Parathyroid adenoma (tissue), 2 donors: Measurements from ENCODE around the gene NAP1L4.

ENCODE experiments used
- H2AFZ ChIP-seq: fragments of 300-600 bp; sonication (generic); one replicate; pipeline ENCODE4 v1.7.0; 2017; ENCODE audit warnings: antibody characterized with exemption, mild to moderate bottlenecking
- H3K27ac ChIP-seq: fragments of 300-600 bp; sonication (generic); one replicate; pipeline ENCODE4 v1.7.0; 2017
- H3K27me3 ChIP-seq: fragments of 300-600 bp; sonication (generic); one replicate; pipeline ENCODE4 v1.7.0; 2017; ENCODE audit warnings: low read length; ENCODE audit not compliant: control insufficient read depth, insufficient read depth
- H3K36me3 ChIP-seq: fragments of 300-600 bp; sonication (generic); one replicate; pipeline ENCODE4 v1.7.0; 2017; ENCODE audit warnings: low read length; ENCODE audit not compliant: control insufficient read depth, insufficient read depth
- H3K4me1 ChIP-seq: fragments of 300-600 bp; sonication (generic); one replicate; pipeline ENCODE4 v1.7.0; 2017; ENCODE audit warnings: control low read depth
- H3K4me2 ChIP-seq: fragments of 300-600 bp; sonication (generic); one replicate; pipeline ENCODE4 v1.7.0; 2017; ENCODE audit warnings: low read length
- H3K4me3 ChIP-seq: fragments of 300-600 bp; sonication (generic); one replicate; pipeline ENCODE4 v1.7.0; 2017; ENCODE audit warnings: low read depth, low read length
- H3K79me2 ChIP-seq: fragments of 300-600 bp; sonication (generic); one replicate; pipeline ENCODE4 v1.7.0; 2017; ENCODE audit warnings: control low read depth
- H3K9ac ChIP-seq: fragments of 300-600 bp; sonication (generic); one replicate; pipeline ENCODE4 v1.7.0; 2017; ENCODE audit warnings: mild to moderate bottlenecking
- H3K9me3 ChIP-seq: fragments of 300-600 bp; sonication (generic); one replicate; pipeline ENCODE4 v1.7.0; 2017; ENCODE audit warnings: low read length; ENCODE audit not compliant: control insufficient read depth
- CTCF ChIP-seq: fragments of 300-600 bp; sonication (generic); IDR thresholded peaks from one replicate; pipeline ENCODE4 v1.7.0; 2017; ENCODE audit warnings: antibody characterized with exemption, mild to moderate bottlenecking
- donor health status: primary hyperparathyroidism.

The NAP1L4 gene

GRCh38 chr11:2934611-2935239 is 57.4 kb downstream of the NAP1L4 start:
- no peak overlapping the region for H3K9ac ChIP-seq
- TF ChIP-seq CTCF, result no peak
- no peak overlapping the region for H2AFZ ChIP-seq
- H3K36me3 ChIP-seq, result no peaks in the 10 kb centered on the region
- H3K4me3 ChIP-seq, result no peak overlapping the region
- H3K4me1 ChIP-seq, result peaks cover 4% of the 10 kb centered on the region
- H3K79me2 ChIP-seq, result no peaks in the 10 kb centered on the region
- no peaks in the 10 kb centered on the region for H3K27me3 ChIP-seq
- no peaks in the 10 kb centered on the region for H3K9me3 ChIP-seq
- no peak overlapping the region for H3K27ac ChIP-seq
- no peak overlapping the region for H3K4me2 ChIP-seq

GRCh38 chr11:2934021-2934550 is 58.0 kb downstream of the NAP1L4 start:
- H3K9ac ChIP-seq, result no peak overlapping the region
- H3K36me3 ChIP-seq, result no peaks in the 10 kb centered on the region
- H3K79me2 ChIP-seq, result no peaks in the 10 kb centered on the region
- H3K4me1 ChIP-seq, result peaks cover 4% of the 10 kb centered on the region
- peak overlapping the region; percentile 41 for H3K27ac ChIP-seq
- TF ChIP-seq CTCF, result no peak
- H3K4me3 ChIP-seq, result no peak overlapping the region
- H3K27me3 ChIP-seq, result no peaks in the 10 kb centered on the region
- H3K9me3 ChIP-seq, result no peaks in the 10 kb centered on the region
- no peak overlapping the region for H3K4me2 ChIP-seq
- H2AFZ ChIP-seq, result peak overlapping the region; percentile 48

GRCh38 chr11:2933375-2934020 is 58.6 kb downstream of the NAP1L4 start:
- Histone ChIP-seq H3K36me3 (no peaks in the 10 kb centered on the region), H3K9me3 (no peaks in the 10 kb centered on the region), H3K4me3 (no peak overlapping the region), H3K9ac (no peak overlapping the region), H3K79me2 (no peaks in the 10 kb centered on the region), H2AFZ (peak overlapping the region; percentile 48), H3K4me2 (peak overlapping the region; percentile 38), H3K27ac (peak overlapping the region; percentile 41), H3K27me3 (no peaks in the 10 kb centered on the region), H3K4me1 (peaks cover 4% of the 10 kb centered on the region)
- no peak for TF ChIP-seq CTCF

- H3K4me2 ChIP-seq, result no peak overlapping the region
- no peak overlapping the region for H3K9ac ChIP-seq
- no peak overlapping the region for H3K4me3 ChIP-seq
- no peaks in the 10 kb centered on the region for H3K79me2 ChIP-seq
- H3K9me3 ChIP-seq, result no peaks in the 10 kb centered on the region
- H3K4me1 ChIP-seq, result peaks cover 4% of the 10 kb centered on the region
- no peak for TF ChIP-seq CTCF
- H3K27ac ChIP-seq, result peak overlapping the region; percentile 41
- peak overlapping the region; percentile 48 for H2AFZ ChIP-seq
- H3K27me3 ChIP-seq, result no peaks in the 10 kb centered on the region
- H3K36me3 ChIP-seq, result no peaks in the 10 kb centered on the region
These were observed 59.3 kb downstream of the NAP1L4 start for GRCh38 chr11:2932850-2933251.
